H9 (cell line): ENCODE measurements around the gene MUC4. TPM values are rescaled to one million over a fixed set of nuclear protein-coding genes. Genes with fewer than 3 reads are reported as not detected.

Experiments
- DNase-seq: peaks from one replicate; pipeline ENCODE4 v3.0.0-alpha.2; 2017
- H2AFZ ChIP-seq: one replicate; pipeline ENCODE4 v1.6.1; 2013; ENCODE audit warnings: mild to moderate bottlenecking, low read length, control low read depth, moderate library complexity
- H2AK5ac ChIP-seq: 2 replicates; pipeline ENCODE4 v1.6.1; 2013; ENCODE audit warnings: low read length, control low read depth, mixed read lengths; ENCODE audit not compliant: insufficient read length
- H2BK120ac ChIP-seq: one replicate; pipeline ENCODE4 v1.6.1; 2013; ENCODE audit warnings: low read depth, mild to moderate bottlenecking, low read length, control low read depth, inconsistent platforms; ENCODE audit not compliant: poor library complexity, severe bottlenecking
- H2BK12ac ChIP-seq: 2 replicates; pipeline ENCODE4 v1.6.1; 2013; ENCODE audit warnings: low read length, control low read depth, mixed read lengths, low read depth; ENCODE audit not compliant: insufficient read length
- H2BK15ac ChIP-seq: 2 replicates; pipeline ENCODE4 v1.6.1; 2013; ENCODE audit warnings: low read depth, low read length, control low read depth
- H2BK20ac ChIP-seq: one replicate; pipeline ENCODE4 v1.6.1; 2013; ENCODE audit warnings: low read depth, mild to moderate bottlenecking, low read length, control low read depth, inconsistent platforms; ENCODE audit not compliant: poor library complexity, severe bottlenecking
- H2BK5ac ChIP-seq: 2 replicates; pipeline ENCODE4 v1.6.1; 2013; ENCODE audit warnings: low read length, control low read depth, mixed read lengths; ENCODE audit not compliant: insufficient read length
- H3K14ac ChIP-seq: 2 replicates; pipeline ENCODE4 v1.6.1; 2013; ENCODE audit warnings: low read length, control low read depth; ENCODE audit not compliant: insufficient read depth
- H3K18ac ChIP-seq: 2 replicates; pipeline ENCODE4 v1.6.1; 2013; ENCODE audit warnings: low read depth, mild to moderate bottlenecking, mixed read lengths, low read length, control low read depth; ENCODE audit not compliant: insufficient read length
- H3K23ac ChIP-seq: 2 replicates; pipeline ENCODE4 v1.6.1; 2013; ENCODE audit warnings: low read length, control low read depth, mixed read lengths, low read depth; ENCODE audit not compliant: insufficient read length
- H3K23me2 ChIP-seq: 2 replicates; pipeline ENCODE4 v1.6.1; 2013; ENCODE audit warnings: low read depth, mild to moderate bottlenecking, mixed read lengths, low read length, control low read depth; ENCODE audit not compliant: insufficient read length, poor library complexity, severe bottlenecking
- H3K27ac ChIP-seq: 2 replicates; pipeline ENCODE4 v1.5.1; 2013; ENCODE audit warnings: low read length, control low read depth, mixed read lengths, low read depth; ENCODE audit not compliant: insufficient read length
- H3K27me3 ChIP-seq: 2 replicates; pipeline ENCODE4 v1.6.1; 2013; ENCODE audit warnings: low read length, control low read depth, inconsistent platforms; ENCODE audit not compliant: insufficient read depth
- H3K4ac ChIP-seq: 2 replicates; pipeline ENCODE4 v1.6.1; 2013; ENCODE audit warnings: low read depth, mild to moderate bottlenecking, control low read depth, inconsistent platforms, low read length, moderate library complexity
- H3K4me1 ChIP-seq: 2 replicates; pipeline ENCODE4 v1.6.1; 2013; ENCODE audit warnings: low read length, control low read depth, inconsistent platforms; ENCODE audit not compliant: insufficient read depth
- H3K4me2 ChIP-seq: 2 replicates; pipeline ENCODE4 v1.6.1; 2013; ENCODE audit warnings: low read length, control low read depth, mixed read lengths; ENCODE audit not compliant: insufficient read length, insufficient read depth
- H3K56ac ChIP-seq: 2 replicates; pipeline ENCODE4 v1.6.1; 2013; ENCODE audit warnings: low read depth, mild to moderate bottlenecking, mixed read lengths, low read length, control low read depth; ENCODE audit not compliant: insufficient read length
- H3K79me1 ChIP-seq: 2 replicates; pipeline ENCODE4 v1.6.1; 2013; ENCODE audit warnings: low read depth, mild to moderate bottlenecking, moderate library complexity, low read length, control low read depth, inconsistent platforms; ENCODE audit not compliant: insufficient read depth, poor library complexity, severe bottlenecking
- H3K79me2 ChIP-seq: 2 replicates; pipeline ENCODE4 v1.6.1; 2013; ENCODE audit warnings: low read length, control low read depth, inconsistent platforms; ENCODE audit not compliant: insufficient read depth
- H3K9ac ChIP-seq: 2 replicates; pipeline ENCODE4 v1.6.1; 2013; ENCODE audit warnings: low read length, control low read depth, mixed read lengths; ENCODE audit not compliant: insufficient read length; ENCODE audit errors: extremely low read depth
- H3K9me3 ChIP-seq: one replicate; pipeline ENCODE4 v1.6.1; 2013; ENCODE audit warnings: low read depth, low read length, inconsistent platforms; ENCODE audit not compliant: control insufficient read depth
- H3T11ph ChIP-seq: one replicate; pipeline ENCODE4 v1.6.1; 2013; ENCODE audit warnings: mild to moderate bottlenecking, low read length, control low read depth, inconsistent platforms
- H4K20me1 ChIP-seq: one replicate; pipeline ENCODE4 v1.6.1; 2013; ENCODE audit not compliant: control insufficient read depth, insufficient read length, insufficient read depth
- H4K5ac ChIP-seq: 2 replicates; pipeline ENCODE4 v1.6.1; 2013; ENCODE audit warnings: low read depth, mild to moderate bottlenecking, mixed read lengths, low read length, control low read depth; ENCODE audit not compliant: insufficient read length
- H4K8ac ChIP-seq: replicated peaks from 2 replicates; pipeline ENCODE4 v1.6.1; 2013; ENCODE audit warnings: low read length, control low read depth, mixed read lengths, low read depth; ENCODE audit not compliant: insufficient read length
- H4K91ac ChIP-seq: 2 replicates; pipeline ENCODE4 v1.6.1; 2013; ENCODE audit warnings: low read depth, mild to moderate bottlenecking, moderate library complexity, mixed read lengths, low read length, control low read depth; ENCODE audit not compliant: insufficient read length
- H3K27ac Mint-ChIP-seq, 3 experiments: 2 replicates in 2 of 3; 3 replicates in 1 of 3; pipeline ENCODE4 v1.8.0; 2020 to 2021; ENCODE audit warnings: mixed read lengths in 3 of 3, mild to moderate bottlenecking in 1 of 3, moderate library complexity in 1 of 3
- H3K27me3 Mint-ChIP-seq: 2 replicates; pipeline ENCODE4 v1.8.0; 2021; ENCODE audit warnings: low read depth, mild to moderate bottlenecking, moderate library complexity, mixed read lengths
- H3K36me3 Mint-ChIP-seq, 3 experiments: 2 replicates in 2 of 3; 3 replicates in 1 of 3; pipeline ENCODE4 v1.8.0; 2020 to 2021; ENCODE audit warnings: low read depth in 3 of 3, mixed read lengths in 3 of 3; ENCODE audit not compliant: insufficient read depth in 1 of 3
- H3K4me1 Mint-ChIP-seq, 2 experiments: 2 replicates each; pipeline ENCODE4 v1.8.0; 2020; ENCODE audit warnings: mixed read lengths in 2 of 2
- H3K4me3 Mint-ChIP-seq, 2 experiments: 2 replicates in 1 of 2; 3 replicates in 1 of 2; pipeline ENCODE4 v1.8.0; 2020 to 2021; ENCODE audit warnings: mild to moderate bottlenecking in 2 of 2, mixed read lengths in 2 of 2, moderate library complexity in 1 of 2
- H3K9me3 Mint-ChIP-seq, 2 experiments: 2 replicates in 1 of 2; 3 replicates in 1 of 2; pipeline ENCODE4 v1.8.0; 2020; ENCODE audit warnings: mild to moderate bottlenecking in 2 of 2, mixed read lengths in 2 of 2, moderate library complexity in 1 of 2
- WGBS: extraction: QIAGEN DNeasy Blood & Tissue Kit; methylation state at CpG from one replicate; pipeline ENCODE4 v1.1.7; 2013; ENCODE audit warnings: missing lambda C conversion rate, low lambda C conversion rate, mixed read lengths; ENCODE audit not compliant: insufficient read length; ENCODE audit errors: extremely low coverage; 5-methylcytosine and 5-hydroxymethylcytosine counted together
- total RNA-seq: library from RNA; stranded (reverse); gene quantifications from 2 replicates; pipeline ENCODE4 v1.2.1, GENCODE V29; 2021
- TF ChIP-seq, protein P1 (sequence below): fragments of 200-600 bp; sonication (generic); conservative IDR thresholded peaks from 3 replicates; pipeline ENCODE4 v1.8.0; 2021; ENCODE audit warnings: antibody characterized with exemption, mild to moderate bottlenecking

Gene MUC4
- total RNA-seq, 1 experiment from 2014 or later, result 1.2 TPM

- H3K27me3 Mint-ChIP-seq, result peaks cover 28% of the 10 kb centered on the region
- H3K23me2 ChIP-seq, result no peaks in the 10 kb centered on the region
- H3T11ph ChIP-seq, result no peak overlapping the region
- no CpG with 5 or more reads among the region's 12 CpGs for WGBS
- no peak overlapping the region for H4K5ac ChIP-seq
- no peak overlapping the region for H3K4me3 Mint-ChIP-seq
- no peaks in the 10 kb centered on the region for H3K36me3 Mint-ChIP-seq
- no peaks in the 10 kb centered on the region for H3K79me1 ChIP-seq
- no peaks in the 10 kb centered on the region for H3K79me2 ChIP-seq
- H3K9me3 ChIP-seq, result no peaks in the 10 kb centered on the region
- H3K4ac ChIP-seq, result no peak overlapping the region
- H3K4me1 Mint-ChIP-seq, result peaks cover 0 to 2% of the 10 kb centered on the region in 2 experiments; a peak in 1 of 4 replicates
- no peaks in the 10 kb centered on the region for H3K9me3 Mint-ChIP-seq
- no peak overlapping the region for H2AFZ ChIP-seq
- H2BK12ac ChIP-seq, result no peak overlapping the region
- no peak overlapping the region for H3K27ac Mint-ChIP-seq
- H3K18ac ChIP-seq, result no peak overlapping the region
- no peak overlapping the region for H3K27ac ChIP-seq
- no peaks in the 10 kb centered on the region for H4K20me1 ChIP-seq
- no peak overlapping the region for H2BK5ac ChIP-seq
- TF ChIP-seq, protein P1, sequence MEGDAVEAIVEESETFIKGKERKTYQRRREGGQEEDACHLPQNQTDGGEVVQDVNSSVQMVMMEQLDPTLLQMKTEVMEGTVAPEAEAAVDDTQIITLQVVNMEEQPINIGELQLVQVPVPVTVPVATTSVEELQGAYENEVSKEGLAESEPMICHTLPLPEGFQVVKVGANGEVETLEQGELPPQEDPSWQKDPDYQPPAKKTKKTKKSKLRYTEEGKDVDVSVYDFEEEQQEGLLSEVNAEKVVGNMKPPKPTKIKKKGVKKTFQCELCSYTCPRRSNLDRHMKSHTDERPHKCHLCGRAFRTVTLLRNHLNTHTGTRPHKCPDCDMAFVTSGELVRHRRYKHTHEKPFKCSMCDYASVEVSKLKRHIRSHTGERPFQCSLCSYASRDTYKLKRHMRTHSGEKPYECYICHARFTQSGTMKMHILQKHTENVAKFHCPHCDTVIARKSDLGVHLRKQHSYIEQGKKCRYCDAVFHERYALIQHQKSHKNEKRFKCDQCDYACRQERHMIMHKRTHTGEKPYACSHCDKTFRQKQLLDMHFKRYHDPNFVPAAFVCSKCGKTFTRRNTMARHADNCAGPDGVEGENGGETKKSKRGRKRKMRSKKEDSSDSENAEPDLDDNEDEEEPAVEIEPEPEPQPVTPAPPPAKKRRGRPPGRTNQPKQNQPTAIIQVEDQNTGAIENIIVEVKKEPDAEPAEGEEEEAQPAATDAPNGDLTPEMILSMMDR, result no peak
- H4K91ac ChIP-seq, result no peak overlapping the region
- H2BK20ac ChIP-seq, result no peak overlapping the region
- H4K8ac ChIP-seq, result no peak overlapping the region
- H2AK5ac ChIP-seq, result no peak overlapping the region
- no peak overlapping the region for H3K9ac ChIP-seq
- no peak overlapping the region for H2BK15ac ChIP-seq
- no peaks in the 10 kb centered on the region for H3K4me1 ChIP-seq
- H3K27me3 ChIP-seq, result no peaks in the 10 kb centered on the region
- no peak overlapping the region for H3K56ac ChIP-seq
- H3K4me2 ChIP-seq, result no peak overlapping the region
- no peak overlapping the region for H2BK120ac ChIP-seq
- no peak overlapping the region for H3K14ac ChIP-seq
- H3K23ac ChIP-seq, result no peak overlapping the region
- DNase-seq, result no peak
These were observed 74.8 kb downstream of the MUC4 start for GRCh38 chr3:195736866-195737490.
